Measurements from ENCODE around the gene MADCAM1.
A peak's percentile ranks its signal among the peaks of the same experiment; 100 is the strongest.
"Not testable (repeated sequence)": the region's sequence is repeated elsewhere in the genome, so short reads cannot be mapped to it uniquely, and the experiment has no call there.

Gene MADCAM1

GRCh38 chr19:465056-465816 is 31.1 kb upstream of the MADCAM1 start:
- no peak for DNase-seq

GRCh38 chr19:467554-467953 is 28.7 kb upstream of the MADCAM1 start:
- peak; percentile 46 for DNase-seq

DNA sequence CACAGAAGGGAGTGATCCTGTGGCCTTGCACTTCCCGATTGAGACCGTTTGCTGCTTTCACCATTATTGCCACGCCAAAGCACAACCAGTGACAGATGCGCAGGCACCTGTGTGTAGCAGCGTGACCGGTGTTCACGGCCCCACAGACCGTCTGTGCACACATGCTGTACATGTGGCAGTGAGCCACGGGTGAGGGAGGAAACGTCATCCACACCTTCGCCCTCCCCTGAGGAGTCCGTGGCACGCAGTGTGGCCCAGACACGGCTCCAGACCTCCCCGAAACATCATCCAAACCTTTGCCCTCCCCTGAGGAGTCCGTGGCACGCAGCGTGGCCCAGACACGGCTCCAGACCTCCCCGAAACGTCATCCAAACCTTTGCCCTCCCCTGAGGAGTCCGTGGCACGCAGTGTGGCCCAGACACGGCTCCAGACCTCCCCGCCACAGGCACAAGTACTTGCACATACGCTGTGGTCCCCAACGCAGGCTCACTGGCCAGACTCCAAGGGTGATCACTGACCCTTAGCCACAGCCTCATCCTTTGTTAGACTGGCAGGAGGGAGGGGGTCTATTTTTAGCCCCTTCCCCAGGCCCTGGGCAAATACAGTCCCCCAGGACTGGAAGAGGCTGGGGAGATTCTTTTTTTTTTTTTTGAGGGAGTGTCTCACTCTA is 27.6 kb upstream of the MADCAM1 start:
- DNase-seq = peak; percentile 45

DNA sequence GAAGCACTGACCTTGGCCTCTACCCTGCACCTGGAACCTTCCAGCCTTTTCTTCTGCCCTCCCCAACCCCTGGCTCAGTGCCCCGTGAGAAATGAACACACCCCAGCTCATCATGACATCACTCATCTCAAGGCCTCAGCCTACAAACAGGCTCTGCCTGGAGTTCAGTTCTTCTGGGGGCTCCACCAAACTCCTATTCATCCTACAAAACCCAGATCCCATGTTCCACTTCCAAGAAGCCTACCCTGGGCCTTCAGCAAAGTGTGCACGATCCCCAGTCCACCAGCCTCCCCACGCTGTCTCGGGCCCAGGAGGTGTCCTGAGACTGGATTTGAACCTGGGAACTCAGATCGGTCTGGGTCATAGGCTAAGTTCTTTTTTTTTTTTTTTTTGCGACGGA is 26.5 kb upstream of the MADCAM1 start:
- no peak for DNase-seq

GRCh38 chr19:470701-471100 is 25.6 kb upstream of the MADCAM1 start:
- DNase-seq = peak; percentile 47

GRCh38 chr19:472005-472858 is 24.1 kb upstream of the MADCAM1 start:
- no peak for DNase-seq

DNA sequence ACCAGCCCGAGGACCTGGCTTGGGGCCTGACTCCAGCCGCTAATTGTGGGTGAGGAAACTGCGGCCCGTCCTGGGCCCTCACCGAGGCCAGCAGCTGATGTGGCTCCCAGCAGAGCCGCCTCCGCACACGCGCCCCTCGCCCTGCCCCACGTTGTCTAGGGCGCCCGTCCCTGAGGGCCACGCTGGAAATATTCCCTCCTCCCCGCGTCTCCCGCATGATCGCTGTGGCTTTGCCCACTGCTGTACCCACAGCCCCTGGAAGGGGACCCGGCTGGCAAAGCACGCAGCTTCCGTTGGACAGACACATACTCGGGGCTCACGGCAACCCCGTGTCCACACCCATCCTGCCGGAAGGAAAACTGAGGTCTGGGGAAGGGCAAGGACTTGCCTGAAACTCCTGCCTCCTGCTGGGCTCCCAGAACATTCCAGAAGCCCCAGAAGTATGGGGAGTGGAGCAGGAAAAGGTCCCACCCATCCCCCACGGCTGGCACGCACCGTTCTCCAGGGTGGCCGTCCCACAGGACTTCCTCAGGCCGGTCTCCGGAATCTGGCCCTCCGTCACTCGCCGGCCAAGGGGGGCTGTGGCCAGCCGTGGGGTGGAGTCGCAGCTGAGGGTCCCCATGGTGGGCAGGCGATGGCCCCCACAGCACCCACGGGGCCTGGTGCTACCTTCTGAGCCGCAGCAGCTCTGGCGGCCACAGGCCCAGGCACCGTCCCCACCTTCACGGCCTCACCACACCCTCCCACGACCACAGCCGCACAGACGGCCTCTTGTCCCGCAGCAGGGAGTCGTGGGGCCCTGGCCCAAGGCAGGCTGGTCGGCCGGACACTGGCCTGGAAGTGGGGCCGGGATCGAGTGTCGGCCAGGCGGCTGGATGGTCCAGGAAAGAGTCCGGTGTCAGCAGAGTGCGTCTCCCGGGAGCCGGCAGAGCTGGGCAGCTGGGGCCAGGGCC is 21.9 kb upstream of the MADCAM1 start:
- peak; percentile 54 for DNase-seq

- peak; percentile 40 for DNase-seq
These were observed 20.9 kb upstream of the MADCAM1 start for GRCh38 chr19:475360-475759.

- DNase-seq = no peak
These were observed 17.9 kb upstream of the MADCAM1 start for GRCh38 chr19:478236-478903.

- peak; percentile 12 for DNase-seq
These were observed 17.3 kb upstream of the MADCAM1 start for GRCh38 chr19:478976-479375.

- DNase-seq = peak; percentile 85
These were observed 16.1 kb upstream of the MADCAM1 start for GRCh38 chr19:480016-480855.

GRCh38 chr19:481100-481499 is 15.2 kb upstream of the MADCAM1 start:
- DNase-seq = not testable (repeated sequence)

- peak; percentile 68 for DNase-seq
These were observed 13.9 kb upstream of the MADCAM1 start for GRCh38 chr19:482186-483041.

GRCh38 chr19:483332-484072 is 12.8 kb upstream of the MADCAM1 start:
- DNase-seq = peak; percentile 47

GRCh38 chr19:484494-484893 is 11.8 kb upstream of the MADCAM1 start:
- DNase-seq = peak; percentile 50

- DNase-seq = no peak
These were observed 11.2 kb upstream of the MADCAM1 start for GRCh38 chr19:485077-485476.

DNA sequence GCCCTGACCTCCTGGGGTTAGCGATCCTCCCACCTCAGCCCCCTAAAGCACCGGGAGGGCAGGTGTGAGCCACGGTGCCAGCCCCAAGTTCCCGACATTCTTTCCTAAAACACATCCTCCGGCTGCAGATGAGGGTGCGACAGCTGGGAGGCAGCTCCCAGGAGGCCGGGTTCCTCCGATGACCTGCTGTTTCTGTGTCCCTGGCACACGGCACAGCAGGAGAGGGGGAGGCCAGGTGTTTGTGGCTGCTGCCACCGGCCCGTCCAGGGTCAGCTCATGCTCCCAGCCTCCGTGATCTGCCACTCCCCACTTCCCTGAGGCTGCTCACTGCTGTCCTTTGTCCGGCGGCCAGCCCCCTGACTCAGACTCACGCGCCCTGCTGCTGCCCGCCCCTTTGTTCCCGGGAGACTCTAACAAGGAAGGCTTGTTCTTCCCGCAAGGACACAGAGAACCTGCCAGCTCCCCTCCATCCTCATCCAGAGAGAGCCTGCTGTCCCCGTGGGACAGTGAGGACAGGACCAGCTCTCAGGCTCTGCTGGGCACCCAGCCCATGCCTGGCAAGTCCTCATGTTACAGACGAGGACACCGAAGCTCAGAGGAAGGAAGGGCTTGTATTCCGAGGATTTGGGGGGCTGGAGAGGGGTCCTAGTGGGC is 10.6 kb upstream of the MADCAM1 start:
- DNase-seq = peak; percentile 95

Measured in islet precursor cell (in vitro differentiated cells).